ENCODE results near the gene TBC1D23. TPM values are rescaled to one million over a fixed set of nuclear protein-coding genes. Genes with fewer than 3 reads are reported as not detected.

The TBC1D23 gene
- total and polyA plus RNA-seq, 9 of the 15 experiments (the other 6 are each of a cell fraction or from before 2014, with no cell fraction given) = 23.4 to 85.8 (median 43.7) TPM

GRCh38 chr3:100289339-100289738 lies 28.5 kb downstream of the TBC1D23 start (continued):
- TF ChIP-seq, protein P1, sequence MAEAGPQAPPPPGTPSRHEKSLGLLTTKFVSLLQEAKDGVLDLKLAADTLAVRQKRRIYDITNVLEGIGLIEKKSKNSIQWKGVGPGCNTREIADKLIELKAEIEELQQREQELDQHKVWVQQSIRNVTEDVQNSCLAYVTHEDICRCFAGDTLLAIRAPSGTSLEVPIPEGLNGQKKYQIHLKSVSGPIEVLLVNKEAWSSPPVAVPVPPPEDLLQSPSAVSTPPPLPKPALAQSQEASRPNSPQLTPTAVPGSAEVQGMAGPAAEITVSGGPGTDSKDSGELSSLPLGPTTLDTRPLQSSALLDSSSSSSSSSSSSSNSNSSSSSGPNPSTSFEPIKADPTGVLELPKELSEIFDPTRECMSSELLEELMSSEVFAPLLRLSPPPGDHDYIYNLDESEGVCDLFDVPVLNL (CRISPR knock-in tag; IDR thresholded peaks at IDR 0.05; ENCODE audit: low read depth) = no peak
- TF ChIP-seq, protein P2, sequence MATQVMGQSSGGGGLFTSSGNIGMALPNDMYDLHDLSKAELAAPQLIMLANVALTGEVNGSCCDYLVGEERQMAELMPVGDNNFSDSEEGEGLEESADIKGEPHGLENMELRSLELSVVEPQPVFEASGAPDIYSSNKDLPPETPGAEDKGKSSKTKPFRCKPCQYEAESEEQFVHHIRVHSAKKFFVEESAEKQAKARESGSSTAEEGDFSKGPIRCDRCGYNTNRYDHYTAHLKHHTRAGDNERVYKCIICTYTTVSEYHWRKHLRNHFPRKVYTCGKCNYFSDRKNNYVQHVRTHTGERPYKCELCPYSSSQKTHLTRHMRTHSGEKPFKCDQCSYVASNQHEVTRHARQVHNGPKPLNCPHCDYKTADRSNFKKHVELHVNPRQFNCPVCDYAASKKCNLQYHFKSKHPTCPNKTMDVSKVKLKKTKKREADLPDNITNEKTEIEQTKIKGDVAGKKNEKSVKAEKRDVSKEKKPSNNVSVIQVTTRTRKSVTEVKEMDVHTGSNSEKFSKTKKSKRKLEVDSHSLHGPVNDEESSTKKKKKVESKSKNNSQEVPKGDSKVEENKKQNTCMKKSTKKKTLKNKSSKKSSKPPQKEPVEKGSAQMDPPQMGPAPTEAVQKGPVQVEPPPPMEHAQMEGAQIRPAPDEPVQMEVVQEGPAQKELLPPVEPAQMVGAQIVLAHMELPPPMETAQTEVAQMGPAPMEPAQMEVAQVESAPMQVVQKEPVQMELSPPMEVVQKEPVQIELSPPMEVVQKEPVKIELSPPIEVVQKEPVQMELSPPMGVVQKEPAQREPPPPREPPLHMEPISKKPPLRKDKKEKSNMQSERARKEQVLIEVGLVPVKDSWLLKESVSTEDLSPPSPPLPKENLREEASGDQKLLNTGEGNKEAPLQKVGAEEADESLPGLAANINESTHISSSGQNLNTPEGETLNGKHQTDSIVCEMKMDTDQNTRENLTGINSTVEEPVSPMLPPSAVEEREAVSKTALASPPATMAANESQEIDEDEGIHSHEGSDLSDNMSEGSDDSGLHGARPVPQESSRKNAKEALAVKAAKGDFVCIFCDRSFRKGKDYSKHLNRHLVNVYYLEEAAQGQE (IDR thresholded peaks at IDR 0.05; ENCODE audit: borderline replicate concordance) = no peak
- TF ChIP-seq, protein P2 (CRISPR knock-in tag; IDR thresholded peaks at IDR 0.05; ENCODE audit: low read depth) = no peak
- TF ChIP-seq ZNF551 (CRISPR knock-in tag; IDR thresholded peaks at IDR 0.05) = no peak
- TF ChIP-seq TFAM (CRISPR knock-in tag; conservative IDR thresholded peaks at IDR 0.05) = no peak
- TF ChIP-seq, protein P3, sequence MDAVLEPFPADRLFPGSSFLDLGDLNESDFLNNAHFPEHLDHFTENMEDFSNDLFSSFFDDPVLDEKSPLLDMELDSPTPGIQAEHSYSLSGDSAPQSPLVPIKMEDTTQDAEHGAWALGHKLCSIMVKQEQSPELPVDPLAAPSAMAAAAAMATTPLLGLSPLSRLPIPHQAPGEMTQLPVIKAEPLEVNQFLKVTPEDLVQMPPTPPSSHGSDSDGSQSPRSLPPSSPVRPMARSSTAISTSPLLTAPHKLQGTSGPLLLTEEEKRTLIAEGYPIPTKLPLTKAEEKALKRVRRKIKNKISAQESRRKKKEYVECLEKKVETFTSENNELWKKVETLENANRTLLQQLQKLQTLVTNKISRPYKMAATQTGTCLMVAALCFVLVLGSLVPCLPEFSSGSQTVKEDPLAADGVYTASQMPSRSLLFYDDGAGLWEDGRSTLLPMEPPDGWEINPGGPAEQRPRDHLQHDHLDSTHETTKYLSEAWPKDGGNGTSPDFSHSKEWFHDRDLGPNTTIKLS (IDR thresholded peaks at IDR 0.05; ENCODE audit: borderline replicate concordance, low read depth) = no peak
- TF ChIP-seq DMBX1 (CRISPR knock-in tag; IDR thresholded peaks at IDR 0.05; ENCODE audit: borderline replicate concordance) = no peak
- TF ChIP-seq TCF3 (CRISPR knock-in tag; IDR thresholded peaks at IDR 0.05) = peak; percentile 88
- TF ChIP-seq KLF13 (tag; IDR thresholded peaks at IDR 0.05; ENCODE audit: borderline replicate concordance, low read depth) = no peak
- TF ChIP-seq SIN3A (IDR thresholded peaks at IDR 0.05; ENCODE audit: borderline replicate concordance in 2 of 2, control insufficient read depth in 1 of 2, low read depth in 2 of 2, low read length in 2 of 2) = no peak
- no peak for TF ChIP-seq CTCFL (IDR thresholded peaks at IDR 0.05; ENCODE audit: borderline replicate concordance, insufficient read depth, low read depth, low read length, poor library complexity, severe bottlenecking)
- no peak for TF ChIP-seq ZNF583 (CRISPR knock-in tag; IDR thresholded peaks at IDR 0.05)
- no peak for TF ChIP-seq TARDBP (IDR thresholded peaks at IDR 0.05)
- no peak for TF ChIP-seq SRSF7 (optimal IDR thresholded peaks at IDR 0.05; ENCODE audit: low read depth, low read length)
- TF ChIP-seq, protein P4, sequence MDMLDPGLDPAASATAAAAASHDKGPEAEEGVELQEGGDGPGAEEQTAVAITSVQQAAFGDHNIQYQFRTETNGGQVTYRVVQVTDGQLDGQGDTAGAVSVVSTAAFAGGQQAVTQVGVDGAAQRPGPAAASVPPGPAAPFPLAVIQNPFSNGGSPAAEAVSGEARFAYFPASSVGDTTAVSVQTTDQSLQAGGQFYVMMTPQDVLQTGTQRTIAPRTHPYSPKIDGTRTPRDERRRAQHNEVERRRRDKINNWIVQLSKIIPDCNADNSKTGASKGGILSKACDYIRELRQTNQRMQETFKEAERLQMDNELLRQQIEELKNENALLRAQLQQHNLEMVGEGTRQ (CRISPR knock-in tag; IDR thresholded peaks at IDR 0.05) = no peak

All from K562 (cell line).